Pancreas (tissue), 10 donors: ENCODE measurements around the gene WHRN. TPM values are rescaled to one million over a fixed set of nuclear protein-coding genes. Genes with fewer than 3 reads are reported as not detected.

Experiments
- ATAC-seq, 4 donors: fragments of 200-7000 bp; cut with Tn5 transposase; one replicate each; pipeline versions ENCODE4 v1.8.0 to v1.9.1; 2020; ENCODE audit warnings: mild to moderate bottlenecking in 4 of 4, moderate library complexity in 4 of 4
- DNase-seq, 6 donors: peaks; one replicate each; pipeline ENCODE4 v3.0.0-alpha.2; 2020
- FAIRE-seq: peaks from 2 replicates; lab custom pipeline; 2012; peaks lifted over from hg19 to GRCh38; lab: Jason Lieb, UNC
- H3K27ac ChIP-seq, 4 donors: fragments of 200-600 bp; sonication (generic); 1 replicate in 3 of 4; 2 replicates in 1 of 4; pipeline versions ENCODE4 v1.5.0 to v1.8.0; 2020
- H3K27me3 ChIP-seq, 4 donors: fragments of 200-600 bp; one replicate each; pipeline ENCODE4 v1.8.0; 2021
- H3K36me3 ChIP-seq, 3 donors: fragments of 200-600 bp; sonication (generic) in 1 of 3; one replicate each; pipeline versions ENCODE4 v1.5.0 to v1.8.0; 2020 to 2021
- H3K4me1 ChIP-seq, 3 donors: fragments of 200-600 bp; one replicate each; pipeline ENCODE4 v1.8.0; 2021
- H3K4me3 ChIP-seq, 4 donors: fragments of 200-600 bp; sonication (generic) in 2 of 4; one replicate each; pipeline versions ENCODE4 v1.5.0 to v1.8.0; 2020 to 2021
- H3K9me3 ChIP-seq, 4 donors: fragments of 200-600 bp; one replicate each; pipeline ENCODE4 v1.8.0; 2021
- WGBS, 2 donors: extraction: QIAGEN DNeasy Blood & Tissue Kit; methylation state at CpG; one replicate each; pipeline ENCODE4 v1.1.7; 2013; 5-methylcytosine and 5-hydroxymethylcytosine counted together
- intact Hi-C, 3 donors: fragments of 100-400 bp; cut with DNase I; formaldehyde crosslinking; loops; one replicate each; pipeline versions ENCODE4 v1.11.1 to v1.14.2; 2022
- polyA plus RNA-seq, 2 donors: library from polyadenylated mRNA; stranded (reverse); fragments of 200-250 nt; gene quantifications; one replicate each; pipeline ENCODE4 v1.2.3, GENCODE V29; 2013
- total RNA-seq, 6 donors: library from RNA; stranded (reverse); fragmentation: NEBNext Ultra II Directional in 4 of 6; extraction: Animal tissue kit (Norgen Biotek cat#: 25700) in 4 of 6; gene quantifications; one replicate each; pipeline versions ENCODE4 v1.2.1 to v1.2.4, GENCODE V29; 2021 to 2023
- TF ChIP-seq, protein P1 (sequence below), 4 donors: fragments of 200-600 bp; sonication (generic) in 3 of 4; IDR thresholded peaks; one replicate each; pipeline versions ENCODE4 v1.5.0 to v1.8.0; 2021; ENCODE audit warnings: antibody characterized with exemption in 4 of 4
- donor health status: healthy with polysubstance abuse.
- donor health status: DM: no; HTN: no; CAD: no; lungs with moderate emphysema.
- donor health status: DM: no; HTN: no; CAD: no.
- donor health status: control.
- donor health status: control.
- donor health status: Bipolar disorder and iron deficiency.
- donor health status: DM: yes; HTN: yes; CAD: no.
- donor health status: DM: no; HTN: no; CAD: no.
- donor health status: DM: no; HTN: no; CAD: no.
- donor health status: DM: yes; HTN: yes; CAD: no.

The WHRN gene
- total and polyA plus RNA-seq, 8 donors, result 6.7 to 32.2 (median 8.6) TPM

DNA sequence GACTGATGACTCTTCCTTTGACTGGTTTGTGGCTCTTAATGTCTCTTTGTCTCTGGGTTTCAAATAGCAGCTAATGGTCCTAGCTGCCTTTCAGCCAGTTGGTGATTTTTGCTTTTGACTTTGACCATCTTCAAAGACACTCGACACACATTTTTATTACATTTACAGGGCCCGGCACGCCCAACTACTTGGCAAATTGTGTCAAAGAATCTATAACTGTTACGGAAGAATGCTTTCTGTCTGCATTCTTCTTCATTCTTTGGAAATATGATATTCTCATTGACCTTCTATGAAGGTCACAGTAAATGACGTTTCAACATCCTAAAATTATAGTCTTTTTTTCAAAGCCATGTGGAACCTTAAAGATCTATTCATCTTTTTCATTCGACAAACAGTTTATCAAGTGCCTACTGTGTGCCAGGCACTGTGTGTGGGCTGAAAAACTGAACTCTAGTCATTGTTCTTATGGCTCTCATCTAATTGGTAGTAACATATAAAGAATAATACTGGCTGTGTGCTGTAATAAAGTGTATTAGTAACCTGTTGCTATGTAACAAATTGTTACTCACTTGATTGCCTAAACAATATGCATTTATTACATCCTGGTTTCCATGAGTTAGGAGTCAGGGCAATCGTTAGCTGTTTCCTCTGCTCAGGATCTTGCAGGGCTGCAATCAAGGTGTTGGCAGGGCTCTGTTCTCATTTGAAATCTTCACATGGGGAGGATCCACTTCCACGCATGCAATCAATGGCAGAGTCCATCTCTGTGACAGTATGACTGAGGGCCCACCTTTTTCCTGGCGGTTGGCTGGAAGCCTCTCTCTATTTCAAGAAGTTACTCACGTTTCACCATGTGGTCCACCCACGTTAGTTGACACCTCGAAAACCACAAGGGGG is 7.0 kb upstream of the WHRN start:
- WGBS, 2 donors, result 47 to 51% methylated on average over 12 of the region's 12 CpGs
- no peaks in the 10 kb centered on the region for H3K36me3 ChIP-seq
- FAIRE-seq, result no peak
- no peaks in the 10 kb centered on the region for H3K9me3 ChIP-seq
- no peak overlapping the region for H3K4me3 ChIP-seq
- no peak for DNase-seq
- no peaks in the 10 kb centered on the region for H3K27me3 ChIP-seq
- no peaks in the 10 kb centered on the region for H3K4me1 ChIP-seq
- intact Hi-C loops, result no loop called here
- no peak overlapping the region for H3K27ac ChIP-seq
- TF ChIP-seq, protein P1, sequence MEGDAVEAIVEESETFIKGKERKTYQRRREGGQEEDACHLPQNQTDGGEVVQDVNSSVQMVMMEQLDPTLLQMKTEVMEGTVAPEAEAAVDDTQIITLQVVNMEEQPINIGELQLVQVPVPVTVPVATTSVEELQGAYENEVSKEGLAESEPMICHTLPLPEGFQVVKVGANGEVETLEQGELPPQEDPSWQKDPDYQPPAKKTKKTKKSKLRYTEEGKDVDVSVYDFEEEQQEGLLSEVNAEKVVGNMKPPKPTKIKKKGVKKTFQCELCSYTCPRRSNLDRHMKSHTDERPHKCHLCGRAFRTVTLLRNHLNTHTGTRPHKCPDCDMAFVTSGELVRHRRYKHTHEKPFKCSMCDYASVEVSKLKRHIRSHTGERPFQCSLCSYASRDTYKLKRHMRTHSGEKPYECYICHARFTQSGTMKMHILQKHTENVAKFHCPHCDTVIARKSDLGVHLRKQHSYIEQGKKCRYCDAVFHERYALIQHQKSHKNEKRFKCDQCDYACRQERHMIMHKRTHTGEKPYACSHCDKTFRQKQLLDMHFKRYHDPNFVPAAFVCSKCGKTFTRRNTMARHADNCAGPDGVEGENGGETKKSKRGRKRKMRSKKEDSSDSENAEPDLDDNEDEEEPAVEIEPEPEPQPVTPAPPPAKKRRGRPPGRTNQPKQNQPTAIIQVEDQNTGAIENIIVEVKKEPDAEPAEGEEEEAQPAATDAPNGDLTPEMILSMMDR (IDR thresholded peaks at IDR 0.05), result no peak
- no peak for ATAC-seq

GRCh38 chr9:114507726-114508125 is 2.5 kb upstream of the WHRN start:
- peaks cover 0 to 14% (median 0%) of the 10 kb centered on the region in 3 donors for H3K4me1 ChIP-seq
- no peaks in the 10 kb centered on the region for H3K27me3 ChIP-seq
- H3K4me3 ChIP-seq, result no peak overlapping the region
- FAIRE-seq (no peak), DNase-seq (peak in 1 of 6 donors; percentile 21), ATAC-seq (no peak)
- 3% methylated on average over 3 of the region's 3 CpGs for WGBS, 2 donors
- intact Hi-C loops, result no loop called here
- H3K9me3 ChIP-seq, result no peaks in the 10 kb centered on the region
- H3K36me3 ChIP-seq, result no peaks in the 10 kb centered on the region
- H3K27ac ChIP-seq, result no peak overlapping the region
- TF ChIP-seq, protein P1 (IDR thresholded peaks at IDR 0.05), result peak in 2 of 4 donors; percentile 16 to 21

- Histone ChIP-seq H3K36me3 (no peaks in the 10 kb centered on the region), H3K27me3 (no peaks in the 10 kb centered on the region), H3K4me3 (peak overlapping the region in 3 of 4 donors; percentile 66 to 86 (median 79)), H3K27ac (no peak overlapping the region), H3K4me1 (peaks cover 0 to 17% (median 5%) of the 10 kb centered on the region in 3 donors), H3K9me3 (no peaks in the 10 kb centered on the region)
- intact Hi-C loops, result no loop called here
- WGBS, 2 donors, result 32 to 41% methylated on average over 7 of the region's 7 CpGs
- DNase-seq, result no peak
- TF ChIP-seq, protein P1 (IDR thresholded peaks at IDR 0.05), result no peak
- no peak for FAIRE-seq
- no peak for ATAC-seq
Measured at GRCh38 chr9:114506082-114506390, 763 bp upstream of the WHRN start.

DNA sequence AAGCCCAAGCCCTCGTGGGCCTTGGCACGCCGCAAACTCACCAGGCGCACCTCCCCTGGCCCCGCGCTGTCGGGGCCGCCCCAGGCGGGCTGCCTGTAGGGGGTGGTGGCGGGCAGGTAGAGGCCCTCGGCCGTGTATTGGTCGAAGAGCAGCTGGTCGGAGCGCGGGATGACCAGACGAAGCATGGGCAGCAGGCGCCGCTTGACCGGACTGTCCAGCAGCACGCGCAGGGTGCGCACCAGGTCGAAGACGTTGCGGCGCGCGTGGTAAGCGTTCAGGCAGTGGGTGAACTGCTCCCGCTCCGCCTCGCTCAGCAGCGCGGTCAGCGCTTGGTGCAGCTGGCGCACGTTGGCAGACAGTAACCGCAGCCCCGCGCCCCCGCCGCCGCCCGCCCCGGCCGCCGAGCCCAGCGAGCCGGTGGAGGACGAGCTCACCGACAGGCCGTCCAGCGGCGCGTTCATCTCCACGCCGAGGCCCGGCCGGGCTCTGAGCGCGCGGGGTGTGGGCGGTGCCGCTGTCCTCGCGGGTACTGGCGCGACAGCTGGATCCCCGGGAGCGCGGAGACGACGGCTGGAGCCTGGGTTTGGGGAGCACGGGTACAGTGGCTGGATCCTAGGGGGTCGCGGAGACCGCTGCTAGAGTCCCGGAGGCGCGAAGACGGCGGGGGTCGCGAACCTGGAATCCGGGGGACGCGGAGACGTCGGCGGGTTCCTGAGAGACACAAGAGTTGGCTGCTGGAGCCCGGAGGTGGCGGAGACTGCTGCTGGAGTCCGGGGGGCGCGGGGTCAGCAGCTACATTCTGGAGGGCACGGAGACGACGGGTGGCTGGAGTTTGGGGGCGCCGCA is 709 bp downstream of the WHRN start:
- FAIRE-seq (no peak), ATAC-seq (peak; percentile 66 to 71 (median 69)), DNase-seq (peak; percentile 47 to 88 (median 62))
- Histone ChIP-seq H3K4me1 (peaks cover 0 to 17% (median 5%) of the 10 kb centered on the region in 3 donors), H3K9me3 (no peaks in the 10 kb centered on the region), H3K4me3 (peak overlapping the region; percentile 63 to 86 (median 72)), H3K27ac (peak overlapping the region; percentile 51 to 74 (median 61)), H3K36me3 (no peaks in the 10 kb centered on the region), H3K27me3 (no peaks in the 10 kb centered on the region)
- TF ChIP-seq, protein P1 (IDR thresholded peaks at IDR 0.05), result peak in 1 of 4 donors; percentile 29
- WGBS, 2 donors, result 4 to 5% methylated on average over 88 to 101 of the region's 101 CpGs
- intact Hi-C loops, result no loop called here
